KMS-11 (cell line): Measurements from ENCODE around the gene KCNJ10.

Source experiments
- H2AFZ ChIP-seq: fragments of 200-600 bp; sonication (generic); 2 replicates; pipeline ENCODE4 v1.6.1; 2016; ENCODE audit warnings: antibody characterized with exemption, mixed run types, low read depth
- H3K27ac ChIP-seq: fragments of 200-600 bp; sonication (generic); 2 replicates; pipeline ENCODE4 v1.6.1; 2016; ENCODE audit warnings: mild to moderate bottlenecking, mixed run types
- H3K27me3 ChIP-seq: fragments of 200-600 bp; sonication (generic); 2 replicates; pipeline ENCODE4 v1.6.1; 2017; ENCODE audit warnings: mild to moderate bottlenecking, low read depth, mixed run types, moderate library complexity; ENCODE audit not compliant: insufficient read depth
- H3K36me3 ChIP-seq: fragments of 200-600 bp; sonication (generic); 2 replicates; pipeline ENCODE4 v1.6.1; 2017; ENCODE audit warnings: mild to moderate bottlenecking, mixed run types; ENCODE audit not compliant: insufficient read depth
- H3K4me1 ChIP-seq: fragments of 200-600 bp; sonication (generic); 2 replicates; pipeline ENCODE4 v1.6.1; 2016; ENCODE audit warnings: mild to moderate bottlenecking, low read depth, mixed run types; ENCODE audit not compliant: poor library complexity, severe bottlenecking
- H3K4me2 ChIP-seq: fragments of 200-600 bp; sonication (generic); 2 replicates; pipeline ENCODE4 v1.7.0; 2016; ENCODE audit warnings: mild to moderate bottlenecking, mixed run types
- H3K4me3 ChIP-seq: fragments of 200-600 bp; sonication (generic); IDR thresholded peaks from 2 replicates; pipeline ENCODE4 v1.6.1; 2017; ENCODE audit warnings: low read depth, low read length, mixed read lengths; ENCODE audit not compliant: insufficient read depth
- H3K79me2 ChIP-seq: fragments of 200-600 bp; sonication (generic); 2 replicates; pipeline ENCODE4 v1.6.1; 2016; ENCODE audit warnings: low read depth, mixed run types; ENCODE audit not compliant: insufficient read depth
- H3K9ac ChIP-seq: fragments of 200-600 bp; sonication (generic); 2 replicates; pipeline ENCODE4 v1.6.1; 2016; ENCODE audit warnings: mild to moderate bottlenecking, mixed run types
- H4K20me1 ChIP-seq: fragments of 200-600 bp; sonication (generic); 2 replicates; pipeline ENCODE4 v1.6.1; 2016; ENCODE audit warnings: mild to moderate bottlenecking, mixed run types; ENCODE audit not compliant: insufficient read depth
- CTCF ChIP-seq: fragments of 200-600 bp; sonication (generic); conservative IDR thresholded peaks from 2 replicates; pipeline ENCODE4 v1.6.1; 2017; ENCODE audit warnings: low read depth, mild to moderate bottlenecking, antibody characterized with exemption, low read length, moderate library complexity, mixed read lengths

KCNJ10 gene

GRCh38 chr1:159952932-159953331 is 117.0 kb downstream of the KCNJ10 start:
- Histone ChIP-seq H3K27ac (no peak overlapping the region), H3K4me2 (no peak overlapping the region), H3K4me3 (no peak overlapping the region), H3K27me3 (peaks cover 4% of the 10 kb centered on the region; the same call in 1 of the 2 replicates), H3K36me3 (no peaks in the 10 kb centered on the region), H3K9ac (no peak overlapping the region), H3K79me2 (no peaks in the 10 kb centered on the region), H3K4me1 (no peaks in the 10 kb centered on the region), H2AFZ (no peak overlapping the region), H4K20me1 (no peaks in the 10 kb centered on the region)
- no peak for TF ChIP-seq CTCF

- no peak overlapping the region for H3K4me2 ChIP-seq
- no peak overlapping the region for H3K9ac ChIP-seq
- H3K27ac ChIP-seq = no peak overlapping the region
- no peaks in the 10 kb centered on the region for H3K36me3 ChIP-seq
- no peaks in the 10 kb centered on the region for H3K4me1 ChIP-seq
- no peaks in the 10 kb centered on the region for H3K79me2 ChIP-seq
- H3K4me3 ChIP-seq = no peak overlapping the region
- TF ChIP-seq CTCF = no peak
- H2AFZ ChIP-seq = no peak overlapping the region
- H4K20me1 ChIP-seq = no peaks in the 10 kb centered on the region
- peaks cover 4% of the 10 kb centered on the region; the same call in 1 of the 2 replicates for H3K27me3 ChIP-seq
Measured at GRCh38 chr1:159951551-159951950, 118.4 kb downstream of the KCNJ10 start.

GRCh38 chr1:159951016-159951415 is 118.9 kb downstream of the KCNJ10 start:
- no peak overlapping the region for H3K4me3 ChIP-seq
- H3K4me1 ChIP-seq = no peaks in the 10 kb centered on the region
- no peaks in the 10 kb centered on the region for H3K36me3 ChIP-seq
- H3K4me2 ChIP-seq = no peak overlapping the region
- peaks cover 4% of the 10 kb centered on the region; the same call in 1 of the 2 replicates for H3K27me3 ChIP-seq
- no peaks in the 10 kb centered on the region for H4K20me1 ChIP-seq
- no peak overlapping the region for H2AFZ ChIP-seq
- H3K27ac ChIP-seq = no peak overlapping the region
- no peaks in the 10 kb centered on the region for H3K79me2 ChIP-seq
- TF ChIP-seq CTCF = no peak
- no peak overlapping the region for H3K9ac ChIP-seq

- Histone ChIP-seq H3K79me2 (no peaks in the 10 kb centered on the region), H3K27ac (no peak overlapping the region), H2AFZ (no peak overlapping the region), H3K4me2 (no peak overlapping the region), H3K4me1 (peaks cover 4% of the 10 kb centered on the region), H3K9ac (no peak overlapping the region), H3K36me3 (no peaks in the 10 kb centered on the region), H4K20me1 (no peaks in the 10 kb centered on the region), H3K27me3 (peaks cover 11% of the 10 kb centered on the region; the same call in 1 of the 2 replicates), H3K4me3 (no peak overlapping the region)
- TF ChIP-seq CTCF = no peak
Measured at GRCh38 chr1:159949981-159950381, 120.0 kb downstream of the KCNJ10 start.
